HEK293 (cell line): ENCODE results near the gene DSG2.

ENCODE experiments used
- CTCF ChIA-PET: fragments of 350-600 bp; formaldehyde crosslinking; extraction: SDS; loops from one replicate; lab custom pipeline; 2021; ENCODE audit warnings: antibody characterized with exemption; lab: Yijun Ruan, JAX
- POLR2A ChIA-PET: fragments of 300-600 bp; formaldehyde crosslinking; extraction: SDS; loops from one replicate; lab custom pipeline; 2020; ENCODE audit warnings: antibody characterized with exemption, inconsistent platforms; lab: Yijun Ruan, JAX
- H3K27ac ChIP-seq: fragments of 200-500 bp; sonication (Bioruptor generic); 2 replicates; pipeline ENCODE4 v1.5.1; 2014; ENCODE audit warnings: low read depth, low read length, control low read depth, inconsistent platforms; ENCODE audit errors: extremely low read depth
- H3K36me3 ChIP-seq, 2 experiments: fragments of 200-500 bp in 1 of 2; sonication (Bioruptor generic) in 1 of 2; 1 replicate in 1 of 2; 2 replicates in 1 of 2; pipeline ENCODE4 v1.5.1; 2014 to 2017; ENCODE audit warnings: inconsistent platforms in 2 of 2, low read length in 2 of 2; ENCODE audit not compliant: control insufficient read depth in 2 of 2, insufficient read depth in 1 of 2
- H3K4me1 ChIP-seq: fragments of 200-500 bp; sonication (Bioruptor generic); 2 replicates; pipeline ENCODE4 v1.5.1; 2014; ENCODE audit warnings: mild to moderate bottlenecking, low read length, inconsistent platforms; ENCODE audit not compliant: control insufficient read depth, insufficient read depth
- H3K4me3 ChIP-seq: 2 replicates; pipeline ENCODE4 v1.5.1; 2011; ENCODE audit warnings: low read depth, mild to moderate bottlenecking, control low read depth, low read length, moderate library complexity
- H3K9me3 ChIP-seq: fragments of 200-500 bp; sonication (Bioruptor generic); 2 replicates; pipeline ENCODE4 v1.5.1; 2014; ENCODE audit warnings: low read depth, low read length, inconsistent platforms; ENCODE audit not compliant: control insufficient read depth, insufficient read depth
- BCL6B ChIP-seq: fragments of 450-650 bp; formaldehyde crosslinking; IDR thresholded peaks from 2 replicates; pipeline ENCODE4 v1.5.1; 2017; ENCODE audit warnings: missing biosample characterization, missing genetic modification characterization
- HOXC10 ChIP-seq: sonication (generic); formaldehyde crosslinking; IDR thresholded peaks from 2 replicates; pipeline ENCODE4 v1.8.1; 2023; ENCODE audit warnings: mild to moderate bottlenecking, missing genetic modification reagents
- KLF1 ChIP-seq: fragments of 450-650 bp; formaldehyde crosslinking; IDR thresholded peaks from 2 replicates; pipeline ENCODE4 v1.5.1; 2016; ENCODE audit warnings: missing biosample characterization, missing genetic modification characterization
- MZF1 ChIP-seq: fragments of 450-650 bp; formaldehyde crosslinking; IDR thresholded peaks from 2 replicates; pipeline ENCODE4 v1.5.1; 2017; ENCODE audit warnings: missing biosample characterization, missing genetic modification characterization, borderline replicate concordance
- SCRT1 ChIP-seq: fragments of 450-650 bp; formaldehyde crosslinking; IDR thresholded peaks from 2 replicates; pipeline ENCODE4 v1.5.1; 2016; ENCODE audit warnings: missing biosample characterization, missing genetic modification characterization, borderline replicate concordance
- SP2 ChIP-seq: fragments of 450-650 bp; formaldehyde crosslinking; IDR thresholded peaks from 2 replicates; pipeline ENCODE4 v1.5.1; 2016; ENCODE audit warnings: missing biosample characterization, missing genetic modification characterization
- ZBTB49 ChIP-seq: fragments of 450-650 bp; formaldehyde crosslinking; IDR thresholded peaks from 2 replicates; pipeline ENCODE4 v1.5.1; 2016; ENCODE audit warnings: missing biosample characterization, missing genetic modification characterization, low read depth
- ZEB2 ChIP-seq: fragments of 450-650 bp; formaldehyde crosslinking; IDR thresholded peaks from 2 replicates; pipeline ENCODE4 v1.5.1; 2016; ENCODE audit warnings: missing biosample characterization, missing genetic modification characterization
- ZNF214 ChIP-seq: fragments of 450-650 bp; formaldehyde crosslinking; IDR thresholded peaks from 2 replicates; pipeline ENCODE4 v1.5.1; 2017; ENCODE audit warnings: missing biosample characterization, mild to moderate bottlenecking, missing genetic modification characterization, borderline replicate concordance
- ZNF248 ChIP-seq: fragments of 450-650 bp; formaldehyde crosslinking; IDR thresholded peaks from 2 replicates; pipeline ENCODE4 v1.5.1; 2017; ENCODE audit warnings: missing biosample characterization, missing genetic modification characterization
- ZNF426 ChIP-seq: fragments of 450-650 bp; formaldehyde crosslinking; IDR thresholded peaks from 2 replicates; pipeline ENCODE4 v1.5.1; 2017; ENCODE audit warnings: missing biosample characterization, missing genetic modification characterization, mild to moderate bottlenecking, inconsistent platforms, moderate library complexity
- ZNF623 ChIP-seq: fragments of 450-650 bp; formaldehyde crosslinking; IDR thresholded peaks from 2 replicates; pipeline ENCODE4 v1.5.1; 2016; ENCODE audit warnings: missing biosample characterization, missing genetic modification characterization
- ZNF658 ChIP-seq: fragments of 450-650 bp; formaldehyde crosslinking; IDR thresholded peaks from 2 replicates; pipeline ENCODE4; 2016; ENCODE audit warnings: missing biosample characterization, missing genetic modification characterization
- ZNF776 ChIP-seq: fragments of 450-650 bp; formaldehyde crosslinking; IDR thresholded peaks from 2 replicates; pipeline ENCODE4 v1.5.0; 2017; ENCODE audit warnings: missing biosample characterization, missing genetic modification characterization, borderline replicate concordance
- ZNF785 ChIP-seq: fragments of 450-650 bp; formaldehyde crosslinking; IDR thresholded peaks from 2 replicates; pipeline ENCODE4 v1.5.1; 2016; ENCODE audit warnings: missing biosample characterization, missing genetic modification characterization
- ZSCAN23 ChIP-seq: fragments of 450-650 bp; formaldehyde crosslinking; IDR thresholded peaks from 2 replicates; pipeline ENCODE4 v1.5.1; 2016; ENCODE audit warnings: missing biosample characterization, missing genetic modification characterization
- TF ChIP-seq, protein P1 (sequence below): fragments of 450-650 bp; formaldehyde crosslinking; IDR thresholded peaks from 2 replicates; pipeline ENCODE4 v1.5.0; 2017; ENCODE audit warnings: missing biosample characterization, missing genetic modification characterization, borderline replicate concordance
- TF ChIP-seq, protein P2 (sequence below): fragments of 450-650 bp; formaldehyde crosslinking; IDR thresholded peaks from 2 replicates; pipeline ENCODE4 v1.5.1; 2016; ENCODE audit warnings: missing biosample characterization, missing genetic modification characterization
- TF ChIP-seq, protein P3 (sequence below): fragments of 450-650 bp; formaldehyde crosslinking; IDR thresholded peaks from 2 replicates; pipeline ENCODE4 v1.5.1; 2016; ENCODE audit warnings: missing biosample characterization, missing genetic modification characterization

The DSG2 gene

DNA sequence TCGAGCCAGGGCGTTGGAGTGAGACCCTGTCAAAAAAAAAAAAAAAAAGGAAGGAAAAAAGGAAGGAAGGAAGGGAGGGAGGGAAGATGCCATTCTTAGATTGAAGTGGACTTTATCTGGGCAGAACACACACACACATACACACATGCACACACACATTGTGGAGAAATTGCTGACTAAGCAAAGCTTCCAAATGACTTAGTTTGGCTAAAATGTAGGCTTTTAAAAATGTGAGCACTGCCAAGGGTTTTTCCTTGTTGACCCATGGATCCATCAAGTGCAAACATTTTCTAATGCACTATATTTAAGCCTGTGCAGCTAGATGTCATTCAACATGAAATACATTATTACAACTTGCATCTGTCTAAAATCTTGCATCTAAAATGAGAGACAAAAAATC lies 93.1 kb downstream of the DSG2 start (continued):
- TF ChIP-seq KLF1 (tag by site-specific recombination), result no peak
- no peak for TF ChIP-seq BCL6B
- TF ChIP-seq ZSCAN23, result no peak
- no peak for TF ChIP-seq ZNF248 (tag by site-specific recombination)
- TF ChIP-seq ZNF426 (tag by site-specific recombination), result no peak

- H3K4me3 ChIP-seq, result no peak within 1 kb of the TSS
- no peak within 1 kb of the TSS for H3K27ac ChIP-seq
- TF ChIP-seq ZEB2 (tag by site-specific recombination) (no peak), SP2 (tag by site-specific recombination) (no peak), ZNF776 (tag by site-specific recombination) (no peak), SCRT1 (tag by site-specific recombination) (no peak), ZNF658 (no peak), ZBTB49 (tag by site-specific recombination) (no peak), ZNF785 (tag by site-specific recombination) (no peak), MZF1 (tag by site-specific recombination) (no peak), ZNF214 (tag by site-specific recombination) (no peak), HOXC10 (CRISPR knock-in tag) (no peak), ZNF623 (tag by site-specific recombination) (no peak)
- TF ChIP-seq, protein P1, sequence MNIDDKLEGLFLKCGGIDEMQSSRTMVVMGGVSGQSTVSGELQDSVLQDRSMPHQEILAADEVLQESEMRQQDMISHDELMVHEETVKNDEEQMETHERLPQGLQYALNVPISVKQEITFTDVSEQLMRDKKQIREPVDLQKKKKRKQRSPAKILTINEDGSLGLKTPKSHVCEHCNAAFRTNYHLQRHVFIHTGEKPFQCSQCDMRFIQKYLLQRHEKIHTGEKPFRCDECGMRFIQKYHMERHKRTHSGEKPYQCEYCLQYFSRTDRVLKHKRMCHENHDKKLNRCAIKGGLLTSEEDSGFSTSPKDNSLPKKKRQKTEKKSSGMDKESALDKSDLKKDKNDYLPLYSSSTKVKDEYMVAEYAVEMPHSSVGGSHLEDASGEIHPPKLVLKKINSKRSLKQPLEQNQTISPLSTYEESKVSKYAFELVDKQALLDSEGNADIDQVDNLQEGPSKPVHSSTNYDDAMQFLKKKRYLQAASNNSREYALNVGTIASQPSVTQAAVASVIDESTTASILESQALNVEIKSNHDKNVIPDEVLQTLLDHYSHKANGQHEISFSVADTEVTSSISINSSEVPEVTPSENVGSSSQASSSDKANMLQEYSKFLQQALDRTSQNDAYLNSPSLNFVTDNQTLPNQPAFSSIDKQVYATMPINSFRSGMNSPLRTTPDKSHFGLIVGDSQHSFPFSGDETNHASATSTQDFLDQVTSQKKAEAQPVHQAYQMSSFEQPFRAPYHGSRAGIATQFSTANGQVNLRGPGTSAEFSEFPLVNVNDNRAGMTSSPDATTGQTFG, result no peak
- TF ChIP-seq, protein P2, sequence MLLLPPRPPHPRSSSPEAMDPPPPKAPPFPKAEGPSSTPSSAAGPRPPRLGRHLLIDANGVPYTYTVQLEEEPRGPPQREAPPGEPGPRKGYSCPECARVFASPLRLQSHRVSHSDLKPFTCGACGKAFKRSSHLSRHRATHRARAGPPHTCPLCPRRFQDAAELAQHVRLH (tag by site-specific recombination), result no peak
- TF ChIP-seq, protein P3, sequence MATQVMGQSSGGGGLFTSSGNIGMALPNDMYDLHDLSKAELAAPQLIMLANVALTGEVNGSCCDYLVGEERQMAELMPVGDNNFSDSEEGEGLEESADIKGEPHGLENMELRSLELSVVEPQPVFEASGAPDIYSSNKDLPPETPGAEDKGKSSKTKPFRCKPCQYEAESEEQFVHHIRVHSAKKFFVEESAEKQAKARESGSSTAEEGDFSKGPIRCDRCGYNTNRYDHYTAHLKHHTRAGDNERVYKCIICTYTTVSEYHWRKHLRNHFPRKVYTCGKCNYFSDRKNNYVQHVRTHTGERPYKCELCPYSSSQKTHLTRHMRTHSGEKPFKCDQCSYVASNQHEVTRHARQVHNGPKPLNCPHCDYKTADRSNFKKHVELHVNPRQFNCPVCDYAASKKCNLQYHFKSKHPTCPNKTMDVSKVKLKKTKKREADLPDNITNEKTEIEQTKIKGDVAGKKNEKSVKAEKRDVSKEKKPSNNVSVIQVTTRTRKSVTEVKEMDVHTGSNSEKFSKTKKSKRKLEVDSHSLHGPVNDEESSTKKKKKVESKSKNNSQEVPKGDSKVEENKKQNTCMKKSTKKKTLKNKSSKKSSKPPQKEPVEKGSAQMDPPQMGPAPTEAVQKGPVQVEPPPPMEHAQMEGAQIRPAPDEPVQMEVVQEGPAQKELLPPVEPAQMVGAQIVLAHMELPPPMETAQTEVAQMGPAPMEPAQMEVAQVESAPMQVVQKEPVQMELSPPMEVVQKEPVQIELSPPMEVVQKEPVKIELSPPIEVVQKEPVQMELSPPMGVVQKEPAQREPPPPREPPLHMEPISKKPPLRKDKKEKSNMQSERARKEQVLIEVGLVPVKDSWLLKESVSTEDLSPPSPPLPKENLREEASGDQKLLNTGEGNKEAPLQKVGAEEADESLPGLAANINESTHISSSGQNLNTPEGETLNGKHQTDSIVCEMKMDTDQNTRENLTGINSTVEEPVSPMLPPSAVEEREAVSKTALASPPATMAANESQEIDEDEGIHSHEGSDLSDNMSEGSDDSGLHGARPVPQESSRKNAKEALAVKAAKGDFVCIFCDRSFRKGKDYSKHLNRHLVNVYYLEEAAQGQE, result no peak
- H3K4me1 ChIP-seq, result no peaks in the 10 kb centered on the region
- no peaks in the 10 kb centered on the region for H3K9me3 ChIP-seq
- ChIA-PET POLR2A (no interaction called here), CTCF (interaction anchor here (1.3 kb wide), 1 partner anchor 167 kb away, joined by 4 read pairs; no protein-coding TSS in a partner anchor)
- no peaks in the 10 kb centered on the region for H3K36me3 ChIP-seq
These were observed 93.7 kb downstream of the DSG2 start, which contains the start of gene TTR for GRCh38 chr18:31591628-31592027. TTR (plus strand) TSS chr18:31591877; CDS start chr18:31591903, 26 bp downstream.
